Spinal cord (tissue), 10 donors: ENCODE results near the gene CHFR. TPM values are rescaled to one million over a fixed set of nuclear protein-coding genes. Genes with fewer than 3 reads are reported as not detected.
"Not testable (repeated sequence)": the region's sequence is repeated elsewhere in the genome, so short reads cannot be mapped to it uniquely, and the experiment has no call there.

Experiments used
- DNase-seq, 6 donors: peaks; one replicate each; pipeline versions ENCODE4 v3.0.0 to v3.0.0-alpha.2; 2013 to 2015; ENCODE audit warnings: low spot score in 6 of 6, low read depth in 4 of 6
- H3K27ac ChIP-seq: one replicate; pipeline ENCODE4 v1.5.1; 2013; ENCODE audit warnings: low read depth, low read length, control low read depth
- H3K27me3 ChIP-seq: one replicate; pipeline ENCODE4 v1.6.1; 2013; ENCODE audit warnings: low read length; ENCODE audit not compliant: control insufficient read depth, insufficient read depth
- H3K36me3 ChIP-seq: one replicate; pipeline ENCODE4 v1.6.1; 2013; ENCODE audit warnings: low read length; ENCODE audit not compliant: control insufficient read depth, insufficient read depth
- H3K4me1 ChIP-seq: one replicate; pipeline ENCODE4 v1.6.1; 2013; ENCODE audit warnings: low read length; ENCODE audit not compliant: control insufficient read depth, insufficient read depth
- H3K4me3 ChIP-seq: one replicate; pipeline ENCODE4 v1.5.1; 2013; ENCODE audit warnings: low read depth, low read length, control low read depth
- H3K9me3 ChIP-seq: one replicate; pipeline ENCODE4 v1.6.1; 2013; ENCODE audit warnings: low read length; ENCODE audit not compliant: control insufficient read depth, insufficient read depth
- WGBS: methylation state at CpG from one replicate; pipeline ENCODE4 v1.1.5; 2013; ENCODE audit warnings: missing lambda C conversion rate; ENCODE audit not compliant: insufficient coverage; 5-methylcytosine and 5-hydroxymethylcytosine counted together
- long read RNA-seq, 4 donors: transcript quantifications; one replicate each; lab custom pipeline, GENCODE V29; 2026
- polyA plus RNA-seq, 2 donors: library from polyadenylated mRNA; unstranded; fragments of 120-200 nt; gene quantifications; one replicate each; pipeline ENCODE4 v1.2.1, GENCODE V29; 2013; ENCODE audit not compliant: insufficient read length in 2 of 2
- total RNA-seq, 2 donors: library from RNA; depleted of rRNA in 1 of 2; stranded (reverse); fragments of 120-200 nt in 1 of 2; fragments of >200 nt in 1 of 2; gene quantifications; one replicate each; pipeline versions ENCODE4 v1.2.3 to v1.2.4, GENCODE V29; 2013 to 2014
- donor health status: healthy.

Gene CHFR, protein sequence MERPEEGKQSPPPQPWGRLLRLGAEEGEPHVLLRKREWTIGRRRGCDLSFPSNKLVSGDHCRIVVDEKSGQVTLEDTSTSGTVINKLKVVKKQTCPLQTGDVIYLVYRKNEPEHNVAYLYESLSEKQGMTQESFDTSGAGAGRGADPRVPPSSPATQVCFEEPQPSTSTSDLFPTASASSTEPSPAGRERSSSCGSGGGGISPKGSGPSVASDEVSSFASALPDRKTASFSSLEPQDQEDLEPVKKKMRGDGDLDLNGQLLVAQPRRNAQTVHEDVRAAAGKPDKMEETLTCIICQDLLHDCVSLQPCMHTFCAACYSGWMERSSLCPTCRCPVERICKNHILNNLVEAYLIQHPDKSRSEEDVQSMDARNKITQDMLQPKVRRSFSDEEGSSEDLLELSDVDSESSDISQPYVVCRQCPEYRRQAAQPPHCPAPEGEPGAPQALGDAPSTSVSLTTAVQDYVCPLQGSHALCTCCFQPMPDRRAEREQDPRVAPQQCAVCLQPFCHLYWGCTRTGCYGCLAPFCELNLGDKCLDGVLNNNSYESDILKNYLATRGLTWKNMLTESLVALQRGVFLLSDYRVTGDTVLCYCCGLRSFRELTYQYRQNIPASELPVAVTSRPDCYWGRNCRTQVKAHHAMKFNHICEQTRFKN
- 10 to 100 TPM; 20.9 to 27.3 TPM for total RNA-seq
- 10 to 100 TPM; 34.2 to 58.6 TPM for polyA plus RNA-seq
- long read RNA-seq, donor 1, partial matches to known transcripts, result 0 of 12 reads
- long read RNA-seq, donor 1, other reads (novel, unspliced or antisense), result 9 of 12 reads
- long read RNA-seq, donor 2, partial matches to known transcripts, result 0 of 1 reads
- long read RNA-seq, donor 2, other reads (novel, unspliced or antisense), result 0 of 1 reads
- long read RNA-seq, donor 3, partial matches to known transcripts, result 0 of 2 reads
- long read RNA-seq, donor 3, other reads (novel, unspliced or antisense), result 0 of 2 reads
- long read RNA-seq, donor 4, partial matches to known transcripts, result 6 of 6 reads
- long read RNA-seq, donor 4, other reads (novel, unspliced or antisense), result 0 of 6 reads

DNA sequence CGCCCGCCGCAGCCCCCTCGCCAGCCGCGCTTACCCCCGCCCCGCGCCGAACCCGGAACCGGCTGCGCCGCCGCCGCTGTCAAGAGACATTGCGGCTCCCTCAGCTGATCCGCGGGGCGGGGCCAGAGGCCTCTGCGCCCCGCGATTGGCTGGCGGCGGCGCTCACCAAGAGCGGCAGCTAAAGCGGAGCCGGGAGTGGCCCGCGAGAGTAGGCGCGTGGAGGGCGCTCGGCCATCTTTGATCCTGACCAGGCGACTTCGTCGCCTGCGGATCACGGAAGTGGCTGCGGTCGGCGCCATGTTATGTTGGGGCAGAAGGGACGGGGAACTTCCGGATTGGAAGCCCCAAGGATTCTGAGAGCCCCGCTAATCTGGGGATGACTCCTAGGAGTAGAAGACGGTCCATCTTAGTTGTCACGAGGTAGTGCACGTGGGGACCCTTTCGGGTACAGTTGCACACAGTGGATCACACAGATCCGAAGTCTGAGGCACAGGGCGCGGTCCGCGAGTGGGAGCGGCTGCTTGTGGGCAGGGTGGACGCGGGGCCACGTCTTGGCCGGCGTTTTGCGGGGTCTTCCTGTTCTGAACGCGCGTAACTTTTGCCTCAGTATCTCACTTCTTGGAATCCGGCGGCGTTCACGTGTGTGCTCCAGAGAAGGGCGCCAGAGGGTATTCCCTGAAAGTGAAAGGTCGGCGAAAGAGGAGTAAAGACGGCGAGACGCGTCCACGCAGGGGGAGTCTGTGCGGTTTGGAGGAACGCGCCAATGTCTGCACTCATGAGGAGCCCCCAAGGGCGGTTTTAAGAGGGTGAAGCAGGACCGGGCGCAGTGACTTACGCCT, at the start of gene CHFR:
CHFR (minus strand) TSS at position 93 of the 839 bp plus-strand sequence. CDS start 277 bp downstream, outside the sequence.
- peaks cover 3% of the 10 kb centered on the region for H3K4me1 ChIP-seq
- peaks cover 11% of the 10 kb centered on the region for H3K36me3 ChIP-seq
- H3K27ac ChIP-seq, result peak within 1 kb of the TSS; percentile 94
- no peaks in the 10 kb centered on the region for H3K9me3 ChIP-seq
- peak within 1 kb of the TSS; percentile 76 for H3K4me3 ChIP-seq
- WGBS, result under 1% methylated on average over 84 of the region's 84 CpGs
- no peaks in the 10 kb centered on the region for H3K27me3 ChIP-seq
- peak; percentile 90 to 99 (median 96) for DNase-seq

DNA sequence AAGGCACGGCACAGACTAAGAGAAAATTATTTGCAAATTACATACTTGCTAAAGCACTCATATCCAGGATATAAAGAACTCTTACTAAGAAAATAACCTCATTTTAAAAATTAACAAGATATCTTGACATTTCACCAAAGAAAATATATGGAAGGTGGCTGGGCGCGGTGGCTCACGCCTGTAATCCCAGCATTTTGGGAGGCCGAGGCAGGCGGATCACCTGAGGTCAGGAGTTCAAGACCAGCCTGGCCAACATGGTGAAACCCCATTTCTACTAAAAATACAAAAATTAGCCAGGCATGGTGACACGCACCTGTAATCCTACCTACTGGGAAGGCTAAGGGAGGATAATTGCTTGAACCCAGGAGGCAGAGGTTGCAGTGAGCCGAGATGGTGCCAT, 49.5 kb upstream of the CHFR start:
- 100% methylated on average over 2 of the region's 8 CpGs for WGBS
- DNase-seq, H3K27me3 ChIP-seq, H3K27ac ChIP-seq, H3K4me3 ChIP-seq, H3K4me1 ChIP-seq: not testable (repeated sequence)
- H3K9me3 ChIP-seq, result peaks cover 23% of the 10 kb centered on the region
- H3K36me3 ChIP-seq, result peaks cover 27% of the 10 kb centered on the region

DNA sequence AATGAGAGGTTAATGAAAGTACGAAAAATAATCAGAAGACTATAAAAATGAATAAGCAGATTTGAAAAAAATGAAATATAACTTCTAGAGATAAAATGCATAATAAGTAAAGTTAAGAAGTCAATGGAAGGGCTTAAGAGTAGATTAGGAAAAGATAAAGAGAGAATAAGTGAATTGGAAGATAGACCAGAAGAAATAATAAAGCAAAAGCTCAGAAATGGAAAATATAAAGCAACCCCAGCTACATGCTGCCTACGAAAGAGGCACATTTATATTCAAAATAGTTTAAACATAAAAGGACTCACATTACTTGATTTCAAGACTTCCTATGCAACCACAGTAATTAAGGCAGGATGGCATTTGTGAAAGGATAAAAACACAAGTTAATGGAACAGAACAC, 48.8 kb upstream of the CHFR start:
- Histone ChIP-seq H3K9me3 (peaks cover 17% of the 10 kb centered on the region), H3K27me3 (no peaks in the 10 kb centered on the region), H3K27ac (no peak overlapping the region), H3K4me1 (no peaks in the 10 kb centered on the region), H3K4me3 (no peak overlapping the region), H3K36me3 (peaks cover 25% of the 10 kb centered on the region)
- DNase-seq, result no peak
- WGBS, result no CpG with 5 or more reads among the region's 2 CpGs

DNA sequence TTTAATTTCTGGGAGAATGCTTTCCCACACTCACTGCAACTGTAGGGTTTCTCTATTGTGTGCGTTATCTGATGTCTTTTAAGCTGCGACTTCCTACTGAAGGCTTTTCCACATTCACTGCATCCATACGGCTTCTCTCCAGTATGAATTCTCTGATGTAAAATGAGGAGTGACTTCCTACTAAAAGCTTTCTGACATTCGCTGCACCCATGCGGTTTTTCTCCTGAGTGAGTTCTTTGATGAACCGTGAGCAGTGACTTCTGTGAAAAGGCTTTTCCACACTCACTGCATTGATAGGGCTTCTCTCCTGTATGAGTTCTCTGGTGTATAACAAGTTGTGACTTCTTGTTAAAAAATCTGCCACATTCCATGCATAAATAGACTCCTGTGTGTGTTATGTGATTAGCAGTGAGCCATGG, 39.0 kb upstream of the CHFR start:
- DNase-seq, result no peak
- Histone ChIP-seq H3K27ac (no peak overlapping the region), H3K27me3 (no peaks in the 10 kb centered on the region), H3K36me3 (peaks cover 26% of the 10 kb centered on the region), H3K4me3 (no peak overlapping the region), H3K4me1 (no peaks in the 10 kb centered on the region), H3K9me3 (peaks cover 49% of the 10 kb centered on the region)
- no CpG with 5 or more reads among the region's 6 CpGs for WGBS

DNA sequence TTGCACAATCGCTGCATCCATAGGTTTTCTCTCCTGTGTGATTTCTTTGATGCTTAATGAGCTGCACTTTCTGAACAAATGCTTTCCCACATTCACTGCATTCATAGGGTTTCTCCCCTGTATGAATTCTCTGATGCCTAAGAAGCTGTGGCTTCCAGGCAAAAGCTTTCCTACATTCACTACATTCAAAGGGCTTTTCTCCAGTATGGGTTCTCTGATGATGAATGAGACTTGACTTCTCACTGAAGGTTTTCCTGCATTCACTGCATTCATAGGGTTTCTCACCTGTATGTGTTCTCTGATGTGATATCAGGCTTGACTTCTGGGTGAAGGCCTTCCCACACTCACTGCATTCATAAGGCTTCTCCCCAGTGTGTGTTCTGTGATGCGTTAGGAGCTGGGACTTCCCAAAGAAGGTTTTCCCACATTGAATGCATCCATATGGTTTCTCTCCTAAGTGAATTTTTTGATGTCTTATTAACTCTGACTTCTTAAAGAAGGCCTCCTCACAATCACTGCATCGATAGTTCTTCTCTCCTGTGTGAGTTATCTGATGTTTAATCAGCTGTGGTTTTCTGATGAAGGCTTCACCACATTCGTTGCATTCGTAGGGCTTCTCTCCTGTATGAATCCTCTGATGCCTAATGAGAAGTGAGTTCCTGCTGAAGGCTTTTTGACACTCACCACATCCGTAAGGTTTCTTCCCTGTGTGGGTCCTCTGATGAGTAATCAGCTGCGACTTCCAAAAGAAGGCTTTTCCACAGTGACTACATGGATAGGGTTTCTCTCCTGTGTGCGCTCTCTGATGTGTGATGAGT, 38.4 kb upstream of the CHFR start:
- H3K36me3 ChIP-seq, result peaks cover 26% of the 10 kb centered on the region
- no peaks in the 10 kb centered on the region for H3K27me3 ChIP-seq
- DNase-seq, result no peak
- H3K27ac ChIP-seq, result no peak overlapping the region
- WGBS, result no CpG with 5 or more reads among the region's 8 CpGs
- no peak overlapping the region for H3K4me3 ChIP-seq
- no peaks in the 10 kb centered on the region for H3K4me1 ChIP-seq
- H3K9me3 ChIP-seq, result peaks cover 54% of the 10 kb centered on the region

DNA sequence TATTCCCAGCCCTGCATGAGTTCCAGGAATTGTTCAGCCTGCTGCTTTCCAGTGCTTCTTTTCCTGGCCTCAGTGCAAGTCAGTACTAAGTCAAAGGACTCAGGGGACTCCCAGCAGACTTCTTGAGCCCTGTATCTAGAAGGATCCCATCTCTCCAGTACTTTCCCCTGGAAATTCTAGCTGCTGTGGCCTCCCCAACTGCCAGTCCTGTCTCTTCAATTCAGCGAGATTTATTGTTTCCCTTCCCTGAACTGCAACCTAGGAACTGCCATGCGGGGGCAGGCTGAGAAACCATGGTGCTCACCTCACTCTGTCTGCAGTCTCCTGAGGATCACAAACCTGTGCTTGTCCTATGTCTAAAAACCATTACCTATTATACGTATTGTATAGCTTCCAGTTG, 37.0 kb upstream of the CHFR start:
- peaks cover 17% of the 10 kb centered on the region for H3K36me3 ChIP-seq
- WGBS, result 100% methylated on average over 2 of the region's 3 CpGs
- H3K9me3 ChIP-seq, result peaks cover 57% of the 10 kb centered on the region
- H3K27ac ChIP-seq, result no peak overlapping the region
- no peak overlapping the region for H3K4me3 ChIP-seq
- DNase-seq, result no peak
- H3K27me3 ChIP-seq, result no peaks in the 10 kb centered on the region
- no peaks in the 10 kb centered on the region for H3K4me1 ChIP-seq

DNA sequence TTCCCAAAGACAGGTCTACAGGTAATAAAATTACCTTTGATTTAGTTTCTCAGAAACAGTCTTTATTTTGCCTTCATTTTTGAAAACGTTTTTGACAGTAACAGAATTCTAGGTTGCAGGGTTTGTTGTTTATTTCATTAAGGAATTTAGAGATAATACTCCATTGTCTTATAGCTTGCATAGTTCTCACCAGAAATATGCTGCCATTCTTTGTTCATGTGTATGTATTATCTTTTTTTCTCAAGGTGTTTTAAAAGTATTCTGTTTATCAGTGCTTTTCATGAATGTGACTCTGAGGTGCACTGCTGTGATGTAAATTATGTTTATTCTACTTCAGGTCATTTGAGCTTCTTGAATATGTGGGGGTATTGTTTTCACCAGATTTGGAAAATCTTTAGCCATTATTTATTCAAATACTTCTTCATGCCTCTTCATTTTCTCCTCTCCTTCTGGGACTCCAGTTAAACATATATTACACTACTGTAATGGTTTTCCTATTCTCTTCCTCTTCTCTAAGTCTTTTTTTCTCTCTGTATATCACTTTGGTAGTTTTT, 36.0 kb upstream of the CHFR start:
- peaks cover 55% of the 10 kb centered on the region for H3K9me3 ChIP-seq
- H3K27ac ChIP-seq, result no peak overlapping the region
- peaks cover 11% of the 10 kb centered on the region for H3K36me3 ChIP-seq
- WGBS, result no CpG with 5 or more reads among the region's 1 CpG
- no peaks in the 10 kb centered on the region for H3K27me3 ChIP-seq
- H3K4me3 ChIP-seq, result no peak overlapping the region
- no peak for DNase-seq
- no peaks in the 10 kb centered on the region for H3K4me1 ChIP-seq

DNA sequence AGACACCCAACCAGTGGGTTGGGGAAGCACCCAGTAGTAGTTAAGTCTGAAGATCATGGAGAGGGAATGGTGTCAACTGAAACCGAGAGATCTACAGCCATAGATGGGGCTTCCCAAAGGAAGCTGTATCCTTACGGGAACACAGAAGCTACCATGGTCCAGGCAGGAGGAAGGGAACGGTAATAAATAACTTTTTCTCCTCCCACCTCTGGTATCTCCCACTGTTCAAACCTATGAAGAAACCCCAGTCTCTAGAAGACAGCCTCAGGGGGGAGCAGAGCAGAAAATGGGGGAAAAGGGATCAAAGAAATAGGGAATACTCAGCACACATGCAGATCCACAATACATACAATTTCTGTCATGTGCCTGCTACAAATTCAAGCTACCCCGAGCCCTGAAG, 35.3 kb upstream of the CHFR start:
- H3K4me3 ChIP-seq, result no peak overlapping the region

More for the DNA sequence above, 35.3 kb upstream of the CHFR start:
- 91% methylated on average over 1 of the region's 4 CpGs for WGBS
- no peaks in the 10 kb centered on the region for H3K4me1 ChIP-seq
- no peaks in the 10 kb centered on the region for H3K27me3 ChIP-seq
- no peak overlapping the region for H3K27ac ChIP-seq
- peaks cover 11% of the 10 kb centered on the region for H3K36me3 ChIP-seq
- DNase-seq, result no peak
- H3K9me3 ChIP-seq, result peaks cover 53% of the 10 kb centered on the region
